ENCODE results near the gene HFE.
"Not testable (repeated sequence)": the region's sequence is repeated elsewhere in the genome, so short reads cannot be mapped to it uniquely, and the experiment has no call there.

Gene HFE

GRCh38 chr6:26087284-26088115 lies at the start of gene HFE:
Gene HFE, plus strand, starts transcription at chr6:26087429. Its CDS starts 12 bp downstream, at chr6:26087441.
- DNase-seq (ENCODE audit: low read depth) = peak; percentile 13
- H3K4me3 ChIP-seq (ENCODE audit: low read depth, low read length) = peak within 1 kb of the TSS; percentile 66

- no peak overlapping the region for H3K4me3 ChIP-seq (ENCODE audit: low read depth, low read length)
- no peak for DNase-seq (ENCODE audit: low read depth)
Measured at GRCh38 chr6:26041946-26042345, 45.3 kb upstream of the HFE start.

- DNase-seq (ENCODE audit: low read depth) = peak; percentile 91
- H3K4me3 ChIP-seq (ENCODE audit: low read depth, low read length) = peak overlapping the region; percentile 58
Measured at GRCh38 chr6:26043384-26044139, 43.7 kb upstream of the HFE start.

GRCh38 chr6:26044140-26045064 lies 42.8 kb upstream of the HFE start:
- DNase-seq (ENCODE audit: low read depth) = no peak
- H3K4me3 ChIP-seq (ENCODE audit: low read depth, low read length) = peak overlapping the region; percentile 58

GRCh38 chr6:26045065-26045927 lies 41.9 kb upstream of the HFE start:
- peak overlapping the region; percentile 58 for H3K4me3 ChIP-seq (ENCODE audit: low read depth, low read length)
- peak; percentile 78 for DNase-seq (ENCODE audit: low read depth)

- no peak for DNase-seq (ENCODE audit: low read depth)
- peak overlapping the region; percentile 58 for H3K4me3 ChIP-seq (ENCODE audit: low read depth, low read length)
Measured at GRCh38 chr6:26045928-26046368, 41.3 kb upstream of the HFE start.

- not testable (repeated sequence) for DNase-seq (ENCODE audit: low read depth); H3K4me3 ChIP-seq (ENCODE audit: low read depth, low read length)
Measured at GRCh38 chr6:26047329-26047728, 39.9 kb upstream of the HFE start.

GRCh38 chr6:26048590-26048989 lies 38.6 kb upstream of the HFE start:
- H3K4me3 ChIP-seq (ENCODE audit: low read depth, low read length) = no peak overlapping the region
- no peak for DNase-seq (ENCODE audit: low read depth)

- DNase-seq (ENCODE audit: low read depth) = no peak
- no peak overlapping the region for H3K4me3 ChIP-seq (ENCODE audit: low read depth, low read length)
Measured at GRCh38 chr6:26051665-26052310, 35.4 kb upstream of the HFE start.

GRCh38 chr6:26052762-26053250 lies 34.4 kb upstream of the HFE start:
- DNase-seq (ENCODE audit: low read depth) = not testable (repeated sequence)

GRCh38 chr6:26053992-26054780 lies 33.0 kb upstream of the HFE start:
- no peak for DNase-seq (ENCODE audit: low read depth)
- peak overlapping the region; percentile 69 for H3K4me3 ChIP-seq (ENCODE audit: low read depth, low read length)

More at GRCh38 chr6:26052762-26053250, 34.4 kb upstream of the HFE start:
- not testable (repeated sequence) for H3K4me3 ChIP-seq (ENCODE audit: low read depth, low read length)

GRCh38 chr6:26054781-26055718 lies 32.2 kb upstream of the HFE start:
- peak; percentile 91 for DNase-seq (ENCODE audit: low read depth)
- H3K4me3 ChIP-seq (ENCODE audit: low read depth, low read length) = peak overlapping the region; percentile 69

- DNase-seq (ENCODE audit: low read depth) = no peak
- H3K4me3 ChIP-seq (ENCODE audit: low read depth, low read length) = peak overlapping the region; percentile 69
Measured at GRCh38 chr6:26055719-26056582, 31.3 kb upstream of the HFE start.

- DNase-seq (ENCODE audit: low read depth) = no peak
- H3K4me3 ChIP-seq (ENCODE audit: low read depth, low read length) = peak overlapping the region; percentile 69
Measured at GRCh38 chr6:26056583-26057350, 30.5 kb upstream of the HFE start.

- no peak overlapping the region for H3K4me3 ChIP-seq (ENCODE audit: low read depth, low read length)
- DNase-seq (ENCODE audit: low read depth) = no peak
Measured at GRCh38 chr6:26057899-26058298, 29.3 kb upstream of the HFE start.

Measured in skeletal muscle cell (primary cell).